Astrocyte of the spinal cord (primary cell): Measurements from ENCODE around the gene HJURP.

Source experiments
- DNase-seq: peaks from one replicate; pipeline ENCODE4 v3.0.0; 2011; ENCODE audit warnings: low read depth, low spot score
- H3K4me3 ChIP-seq: 2 replicates; pipeline ENCODE4 v1.5.1; 2011; ENCODE audit warnings: low read depth, mild to moderate bottlenecking, low read length, moderate library complexity
- in situ Hi-C: cut with HindIII; loops from 2 replicates; pipeline ENCODE4 v1.10.0; 2017; ENCODE audit warnings: low sequenced_read_pairs
- TF ChIP-seq, protein P1 (sequence below): IDR thresholded peaks from 2 replicates; pipeline ENCODE4 v1.5.1; 2012; ENCODE audit warnings: low read depth, mild to moderate bottlenecking, low read length, inconsistent platforms

The HJURP gene

GRCh38 chr2:233857511-233858141, 3.3 kb upstream of the HJURP start:
- no peak for DNase-seq
- TF ChIP-seq, protein P1, sequence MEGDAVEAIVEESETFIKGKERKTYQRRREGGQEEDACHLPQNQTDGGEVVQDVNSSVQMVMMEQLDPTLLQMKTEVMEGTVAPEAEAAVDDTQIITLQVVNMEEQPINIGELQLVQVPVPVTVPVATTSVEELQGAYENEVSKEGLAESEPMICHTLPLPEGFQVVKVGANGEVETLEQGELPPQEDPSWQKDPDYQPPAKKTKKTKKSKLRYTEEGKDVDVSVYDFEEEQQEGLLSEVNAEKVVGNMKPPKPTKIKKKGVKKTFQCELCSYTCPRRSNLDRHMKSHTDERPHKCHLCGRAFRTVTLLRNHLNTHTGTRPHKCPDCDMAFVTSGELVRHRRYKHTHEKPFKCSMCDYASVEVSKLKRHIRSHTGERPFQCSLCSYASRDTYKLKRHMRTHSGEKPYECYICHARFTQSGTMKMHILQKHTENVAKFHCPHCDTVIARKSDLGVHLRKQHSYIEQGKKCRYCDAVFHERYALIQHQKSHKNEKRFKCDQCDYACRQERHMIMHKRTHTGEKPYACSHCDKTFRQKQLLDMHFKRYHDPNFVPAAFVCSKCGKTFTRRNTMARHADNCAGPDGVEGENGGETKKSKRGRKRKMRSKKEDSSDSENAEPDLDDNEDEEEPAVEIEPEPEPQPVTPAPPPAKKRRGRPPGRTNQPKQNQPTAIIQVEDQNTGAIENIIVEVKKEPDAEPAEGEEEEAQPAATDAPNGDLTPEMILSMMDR, result peak; percentile 52

DNA sequence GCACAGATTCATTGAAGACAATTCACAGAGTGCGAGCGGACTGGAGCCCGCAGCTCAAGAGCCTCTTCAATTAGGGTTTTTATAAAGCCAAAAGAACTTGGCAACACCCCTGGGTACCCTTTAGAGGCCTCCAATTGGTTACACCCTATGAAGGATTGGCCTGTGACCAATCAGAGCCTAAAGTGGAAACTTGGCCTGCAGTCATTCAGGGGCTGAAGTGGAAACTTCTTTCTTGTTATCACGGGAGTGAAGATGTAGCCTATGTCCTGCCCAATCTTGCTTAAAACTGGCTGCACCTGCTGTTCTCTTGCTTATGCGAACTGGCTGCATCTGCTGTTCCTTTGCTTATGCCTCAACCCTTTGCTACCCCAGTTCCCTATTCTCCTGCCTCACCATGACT, 1.8 kb upstream of the HJURP start:
- H3K4me3 ChIP-seq, result no peak overlapping the region
- TF ChIP-seq, protein P1, result no peak
- no peak for DNase-seq
- in situ Hi-C loops, result no loop called here

More at GRCh38 chr2:233857511-233858141, 3.3 kb upstream of the HJURP start:
- in situ Hi-C loops, result no loop called here
- no peak overlapping the region for H3K4me3 ChIP-seq

DNA sequence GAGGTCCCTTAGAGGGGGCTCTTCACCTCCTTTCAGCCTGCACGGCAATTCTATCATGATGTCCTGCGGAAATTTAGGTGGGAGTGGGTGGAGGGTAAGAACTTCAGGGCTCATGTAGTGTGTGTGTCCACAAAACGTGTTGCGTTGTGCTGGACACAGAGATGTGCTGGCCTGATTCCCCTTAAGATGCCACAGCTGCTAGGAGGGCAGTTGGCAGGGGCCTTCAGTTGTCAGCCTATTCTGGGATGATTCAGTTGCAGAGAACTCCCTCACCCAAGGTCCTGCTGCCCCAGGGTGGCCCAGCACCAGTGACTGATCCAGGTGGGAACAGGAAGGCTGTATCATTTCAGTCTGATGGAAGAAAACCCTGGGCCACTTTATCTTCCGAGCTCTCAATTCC, 1.0 kb upstream of the HJURP start:
- in situ Hi-C loops, result no loop called here
- TF ChIP-seq, protein P1, result no peak
- no peak overlapping the region for H3K4me3 ChIP-seq
- no peak for DNase-seq

GRCh38 chr2:233853883-233854240, 473 bp downstream of the HJURP start:
- TF ChIP-seq, protein P1, result no peak
- no peak for DNase-seq
- H3K4me3 ChIP-seq, result peak overlapping the region; percentile 94
- in situ Hi-C loops, result no loop called here

- TF ChIP-seq, protein P1, result no peak
- DNase-seq, result no peak
- in situ Hi-C loops, result no loop called here
Measured at GRCh38 chr2:233853353-233853752, 982 bp downstream of the HJURP start.

GRCh38 chr2:233852056-233852455, 2.3 kb downstream of the HJURP start:
- TF ChIP-seq, protein P1, result no peak
- in situ Hi-C loops, result no loop called here
- no peak overlapping the region for H3K4me3 ChIP-seq
- DNase-seq, result no peak

More at GRCh38 chr2:233853353-233853752, 982 bp downstream of the HJURP start:
- H3K4me3 ChIP-seq, result peak overlapping the region; percentile 94
